HG03469 (cell line): Measurements from ENCODE around the gene SMC1B.
A peak's percentile ranks its signal among the peaks of the same experiment; 100 is the strongest.

ENCODE experiments used
- ATAC-seq: cut with Tn5 transposase; IDR thresholded peaks from one replicate; pipeline ENCODE4 v1.9.1; 2021; ENCODE audit warnings: mild to moderate bottlenecking, moderate library complexity, moderate number of reproducible peaks; ENCODE audit not compliant: unreplicated experiment

Gene SMC1B

DNA sequence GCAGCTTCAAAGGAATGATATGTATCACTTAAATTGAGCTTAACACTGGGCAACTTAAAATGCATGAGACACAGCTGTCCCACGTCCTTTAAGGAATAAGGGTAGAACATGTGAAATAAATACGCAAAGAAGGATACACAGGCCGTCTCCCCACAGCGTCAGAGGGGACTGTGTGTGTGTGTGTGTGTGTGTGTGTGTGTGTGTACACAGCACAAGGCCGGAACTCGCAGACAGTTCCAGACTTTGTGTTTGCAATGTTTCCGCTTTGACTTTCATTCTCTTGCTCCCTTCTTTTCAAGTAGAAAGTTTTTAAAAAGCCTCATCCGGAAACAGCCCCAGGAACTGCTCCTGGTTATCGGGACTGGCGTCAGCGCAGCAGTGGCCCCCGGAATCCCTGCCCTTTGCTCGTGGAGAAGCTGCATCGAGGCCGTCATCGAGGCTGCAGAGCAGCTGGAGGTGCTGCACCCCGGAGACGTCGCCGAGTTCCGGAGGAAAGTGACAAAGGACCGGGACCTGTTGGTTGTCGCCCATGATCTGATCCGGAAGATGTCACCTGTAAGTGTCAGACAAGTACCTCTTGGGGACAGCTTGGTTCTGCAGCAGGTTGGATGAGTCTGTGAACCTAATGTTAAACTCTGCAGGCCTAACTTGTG is 90.4 kb downstream of the SMC1B start:
- no peak for ATAC-seq

- ATAC-seq: no peak
Measured at GRCh38 chr22:45321827-45322226, 91.6 kb downstream of the SMC1B start.

DNA sequence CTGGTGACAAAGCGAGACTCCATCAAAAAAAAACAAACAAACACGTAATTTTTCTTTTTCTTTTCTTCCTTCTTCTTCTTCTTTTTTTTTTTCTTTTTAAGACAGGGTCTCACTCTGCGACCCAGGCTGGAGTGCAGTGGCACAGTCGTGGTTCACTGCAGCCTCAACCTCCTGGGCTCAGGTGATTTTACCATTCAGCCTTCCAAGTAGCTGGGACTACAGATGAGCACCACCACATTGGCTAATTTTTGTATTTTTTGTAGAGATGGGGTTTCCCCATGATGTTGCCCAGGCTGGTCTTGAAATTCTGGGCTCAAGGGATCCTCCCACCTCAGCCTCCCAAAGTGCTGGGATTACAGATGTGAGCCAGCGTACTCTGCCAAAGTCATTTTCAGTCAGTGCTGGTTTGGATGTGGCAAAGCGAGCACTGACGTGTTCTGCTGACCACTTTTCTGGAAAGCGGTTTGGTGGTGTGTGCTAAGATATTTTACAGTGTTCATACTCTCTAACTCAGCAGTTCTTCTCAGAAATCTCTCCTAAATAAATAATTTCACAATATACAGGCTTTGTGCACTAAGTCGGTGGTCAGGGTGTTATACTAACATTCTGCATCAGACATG is 92.9 kb downstream of the SMC1B start:
- ATAC-seq: no peak

- no peak for ATAC-seq
Measured at GRCh38 chr22:45319324-45319685, 94.1 kb downstream of the SMC1B start.

GRCh38 chr22:45318558-45319323 is 94.7 kb downstream of the SMC1B start:
- peak; percentile 29 for ATAC-seq

DNA sequence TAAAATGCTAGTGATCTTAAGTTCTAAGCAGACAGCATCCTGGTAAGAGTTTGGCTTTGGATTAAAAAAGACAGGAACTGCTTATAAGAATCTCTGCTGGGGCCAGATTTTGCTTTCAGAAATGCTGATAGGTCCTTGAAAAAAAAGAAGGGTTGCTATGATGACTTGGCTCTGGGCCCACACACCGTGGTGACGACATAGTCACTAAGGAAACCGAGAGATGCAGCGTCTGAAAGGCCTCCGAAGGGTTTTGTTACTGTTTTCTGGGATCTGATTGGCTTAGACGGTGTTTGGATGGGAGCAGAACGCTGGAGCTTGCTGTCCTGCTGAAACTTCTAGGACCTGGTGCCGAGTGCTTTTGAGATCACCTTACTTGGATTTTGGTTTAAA is 95.2 kb downstream of the SMC1B start:
- peak; percentile 47 for ATAC-seq

DNA sequence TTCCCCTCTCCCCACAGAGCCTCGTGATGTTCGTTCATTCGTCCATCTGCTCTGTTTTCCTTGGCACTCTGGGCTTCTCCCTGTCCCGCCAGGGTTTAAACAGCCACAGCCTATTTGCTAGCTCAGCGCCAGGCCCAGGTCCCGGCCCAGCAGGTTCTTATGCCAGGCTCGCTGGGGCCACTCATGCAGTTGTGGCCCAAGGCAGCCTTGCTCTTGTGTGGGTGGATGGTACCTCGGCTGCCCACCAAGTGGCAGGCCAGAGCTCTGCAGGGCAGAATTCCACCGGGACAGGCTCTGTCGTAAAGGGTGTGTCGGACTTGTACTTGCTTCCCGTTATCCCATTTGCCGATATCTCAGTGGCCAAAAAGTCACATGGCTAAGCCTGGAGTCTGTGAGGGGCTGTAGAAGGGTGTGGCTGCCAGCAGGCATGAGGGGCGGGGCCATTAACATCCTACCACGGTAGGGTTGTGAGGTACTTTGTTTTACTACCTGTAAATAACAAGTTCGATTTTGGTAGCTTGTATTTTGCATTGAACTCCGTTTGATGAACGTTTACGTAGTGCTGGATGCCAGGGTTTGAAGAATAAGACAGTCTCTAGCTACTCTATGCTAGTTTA is 95.7 kb downstream of the SMC1B start:
- ATAC-seq: no peak

GRCh38 chr22:45316796-45317526 is 96.4 kb downstream of the SMC1B start:
- ATAC-seq: no peak

GRCh38 chr22:45314786-45315185 is 98.6 kb downstream of the SMC1B start:
- ATAC-seq: no peak

DNA sequence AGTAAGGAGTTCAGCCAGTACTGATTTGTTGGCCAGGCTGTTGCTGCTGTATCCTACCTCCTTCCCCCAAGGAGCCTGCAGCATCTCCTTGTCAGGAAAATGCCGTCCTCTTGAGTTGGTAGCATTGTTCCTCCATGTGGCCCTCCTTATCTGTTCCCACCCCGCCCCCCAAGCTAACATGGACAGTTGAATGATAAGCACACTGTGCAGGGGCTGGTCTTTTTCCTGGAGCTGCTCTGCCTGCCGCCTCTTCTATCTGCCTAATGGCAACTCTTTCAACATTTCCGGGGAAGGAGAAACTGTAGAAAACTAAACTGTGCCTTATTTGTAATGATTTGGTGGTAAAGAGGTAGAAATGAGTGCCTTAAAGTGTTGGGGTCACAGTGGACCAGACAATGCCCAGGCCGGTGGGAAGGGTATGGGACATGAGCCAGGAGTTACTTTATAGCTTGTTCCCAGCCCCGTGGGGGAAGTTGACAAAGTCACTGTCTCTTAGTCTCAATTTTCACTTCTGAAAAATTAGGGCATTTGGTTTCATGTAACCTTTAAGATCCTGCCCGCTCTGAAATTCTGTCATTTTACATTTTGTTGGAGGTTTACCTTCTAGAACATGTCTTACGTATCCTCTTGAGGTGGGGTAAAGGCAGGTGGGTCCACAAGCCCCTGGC is 99.2 kb downstream of the SMC1B start:
- ATAC-seq: no peak

- ATAC-seq: no peak
Measured at GRCh38 chr22:45312856-45313255, 100.5 kb downstream of the SMC1B start.

DNA sequence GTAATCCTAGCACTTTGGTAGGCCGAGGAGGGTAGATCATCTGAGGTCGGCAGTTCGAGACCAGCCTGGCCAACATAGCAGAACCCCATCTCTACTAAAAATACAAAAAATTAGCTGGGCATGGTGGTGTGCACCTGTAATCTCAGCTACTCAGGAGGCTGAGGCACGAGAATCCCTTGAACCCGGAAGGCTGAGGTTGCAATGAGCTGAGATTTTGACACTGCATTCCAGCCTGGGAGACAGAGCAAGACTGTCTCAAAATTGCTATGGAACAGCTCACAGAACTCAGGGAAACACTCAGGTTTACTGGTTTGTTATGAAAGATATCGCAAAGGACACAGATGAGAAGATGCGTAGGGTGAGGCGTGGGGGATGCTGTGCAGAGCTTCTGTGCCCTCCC is 101.0 kb downstream of the SMC1B start:
- ATAC-seq: no peak

DNA sequence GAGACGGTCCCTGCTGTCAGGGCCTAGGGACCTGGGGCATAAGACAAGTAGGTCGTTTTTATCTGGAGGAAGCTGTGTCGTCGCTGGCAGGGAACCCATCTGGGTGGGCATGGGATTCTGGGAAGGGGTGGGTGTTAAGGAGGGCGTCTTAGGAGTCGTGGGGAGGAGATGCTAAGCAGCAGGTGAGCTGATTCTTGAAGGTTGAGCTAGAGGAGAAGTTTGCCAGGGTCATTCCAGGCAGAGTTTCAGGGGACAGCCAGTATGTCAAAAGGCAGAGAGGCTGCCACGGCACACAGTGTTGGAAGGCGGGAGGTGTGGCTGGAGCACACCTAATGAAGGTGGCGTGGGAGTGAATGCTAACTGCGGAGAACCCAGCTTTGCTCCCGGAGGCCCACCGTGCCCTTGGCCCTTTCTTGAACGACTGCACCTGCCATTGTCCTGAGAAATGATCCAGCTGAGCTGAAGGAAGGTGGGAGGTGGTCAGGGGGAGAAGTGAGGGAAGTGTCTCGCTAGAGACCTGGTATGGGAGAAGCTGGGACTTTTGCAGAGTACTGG is 102.3 kb downstream of the SMC1B start:
- no peak for ATAC-seq

- no peak for ATAC-seq
Measured at GRCh38 chr22:45310331-45310976, 102.9 kb downstream of the SMC1B start.

- peak; percentile 42 for ATAC-seq
Measured at GRCh38 chr22:45309422-45310227, 103.8 kb downstream of the SMC1B start, which contains the start of gene FAM118A. TSS of gene FAM118A (plus strand) at chr22:45309934. CDS start at chr22:45322380, 12,446 bp downstream.

DNA sequence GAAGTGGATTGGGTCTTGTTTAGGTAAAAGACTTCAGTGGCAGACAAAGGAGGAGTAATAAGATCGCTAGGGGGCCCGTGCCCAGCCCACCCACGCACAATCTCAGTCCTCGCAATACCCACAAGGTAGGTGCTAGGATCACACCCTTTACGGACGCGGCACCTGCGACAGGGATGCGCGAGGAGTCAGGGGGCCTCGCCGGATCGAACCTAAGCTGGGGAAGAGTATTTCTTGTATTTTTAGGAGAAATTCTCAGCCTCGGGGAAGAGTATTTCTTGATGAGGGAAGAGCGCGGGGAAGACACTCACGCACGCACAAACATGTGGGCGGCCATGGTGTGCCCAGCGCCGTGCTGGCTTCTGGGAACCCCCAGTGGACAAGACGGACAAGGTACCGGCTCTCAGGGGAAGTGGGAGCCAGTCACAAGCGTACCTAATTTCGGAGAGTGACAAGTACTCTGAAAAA is 104.4 kb downstream of the SMC1B start:
- ATAC-seq: no peak

DNA sequence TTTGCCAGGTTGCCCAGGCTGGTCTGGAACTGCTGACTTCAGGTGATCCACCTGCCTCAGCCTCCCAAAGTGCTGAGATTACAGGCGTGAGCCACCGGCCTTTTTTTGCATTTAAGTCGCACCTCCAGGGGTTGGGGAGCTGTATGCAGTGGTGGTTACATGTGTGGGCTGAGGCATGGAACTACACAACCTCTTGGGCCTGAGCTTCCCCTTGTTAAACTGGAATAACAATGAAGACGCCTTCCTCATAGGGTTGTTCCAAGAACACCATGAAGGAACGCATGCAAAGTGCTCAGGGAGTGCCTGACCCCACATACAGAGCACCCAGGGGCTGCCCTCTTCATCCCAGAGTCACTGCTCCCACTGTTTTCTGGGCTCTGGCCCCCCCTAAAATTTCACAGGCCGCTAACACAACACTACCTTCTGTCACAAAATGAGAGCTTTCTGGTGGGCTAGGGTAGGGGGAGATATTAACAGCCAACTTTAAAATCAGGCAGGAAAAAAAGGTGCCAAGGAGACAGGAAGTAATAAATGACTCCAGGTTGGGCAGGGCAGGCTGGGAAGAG is 104.9 kb downstream of the SMC1B start:
- ATAC-seq: no peak

DNA sequence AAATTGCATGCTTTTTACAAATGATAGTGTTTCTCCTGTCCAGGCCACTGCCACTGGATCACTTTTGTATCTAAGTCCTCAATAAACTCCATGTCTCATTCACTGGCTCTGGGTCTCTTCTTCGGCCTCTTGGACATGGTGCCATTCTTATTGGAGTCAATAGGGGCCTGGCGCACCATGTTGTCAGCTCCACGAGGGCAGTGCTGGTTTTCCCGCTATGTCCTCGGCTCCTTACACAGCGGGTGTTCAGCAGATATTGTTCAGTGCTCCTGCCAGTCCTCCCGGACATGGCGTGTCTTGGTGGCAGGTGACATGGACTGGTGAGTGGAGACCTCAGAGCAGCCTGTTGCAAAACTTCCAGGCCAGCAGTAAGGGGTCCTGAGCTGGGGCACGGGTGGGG is 107.3 kb downstream of the SMC1B start:
- ATAC-seq: no peak
